IPS DF 4.7 (cell line): ENCODE results near the gene MROH8.

Experiments used
- DNase-seq: peaks from one replicate; pipeline ENCODE4 v3.0.0-alpha.2; 2013; ENCODE audit warnings: low spot score; ENCODE audit errors: extremely low read depth

Gene MROH8

DNA sequence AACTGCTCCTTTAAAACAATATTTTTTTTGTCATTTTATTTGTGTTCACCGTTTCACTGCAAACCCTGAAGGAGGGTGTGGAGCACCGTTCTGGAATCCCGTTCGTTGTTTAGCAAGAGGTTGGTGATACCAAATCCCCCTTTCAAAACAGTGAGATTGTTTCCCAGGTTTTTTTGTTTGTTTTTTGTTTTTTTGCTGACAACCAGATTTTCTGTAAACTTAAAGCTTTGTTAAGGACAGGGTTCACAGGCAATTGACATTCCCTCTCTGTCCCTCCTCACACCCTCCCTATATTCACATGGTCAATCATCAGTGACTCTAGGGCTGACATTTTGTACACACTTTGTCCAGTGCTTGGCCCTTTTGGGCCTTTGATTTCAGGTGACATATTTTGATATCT is 21.0 kb upstream of the MROH8 start:
- no peak for DNase-seq

DNA sequence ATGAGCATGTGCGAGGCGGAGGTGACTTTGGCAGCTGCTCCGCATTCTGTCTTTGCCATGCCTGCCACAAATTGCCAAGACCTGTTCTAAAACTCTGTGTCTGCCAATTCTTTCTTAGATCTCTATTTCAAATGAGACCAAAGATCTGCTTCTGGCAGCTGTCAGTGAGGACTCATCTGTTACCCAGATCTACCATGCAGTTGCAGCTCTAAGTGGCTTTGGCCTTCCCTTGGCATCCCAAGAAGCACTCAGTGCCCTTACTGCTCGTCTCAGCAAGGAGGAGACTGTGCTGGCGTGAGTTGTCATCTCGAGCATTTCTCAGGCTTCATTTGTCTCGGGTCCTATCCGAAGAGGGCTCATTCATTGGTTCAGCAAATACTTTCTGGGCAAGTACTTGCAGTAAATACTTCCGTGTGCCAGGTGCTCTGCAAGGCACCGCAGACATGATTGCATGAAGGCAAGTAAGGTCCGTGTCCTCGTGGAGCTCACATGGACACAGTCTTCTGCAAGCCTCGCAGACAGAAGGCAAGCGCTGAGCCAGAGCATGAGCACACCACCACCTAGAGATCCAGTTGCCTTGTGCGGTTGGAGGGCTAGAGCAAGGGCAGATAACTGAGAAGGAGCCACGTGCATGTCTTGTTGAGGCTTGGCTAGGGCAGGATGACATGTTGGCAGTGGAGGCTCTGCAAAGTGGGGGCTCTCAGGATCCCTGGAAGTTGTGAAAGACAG is 19.7 kb upstream of the MROH8 start:
- DNase-seq: no peak

DNA sequence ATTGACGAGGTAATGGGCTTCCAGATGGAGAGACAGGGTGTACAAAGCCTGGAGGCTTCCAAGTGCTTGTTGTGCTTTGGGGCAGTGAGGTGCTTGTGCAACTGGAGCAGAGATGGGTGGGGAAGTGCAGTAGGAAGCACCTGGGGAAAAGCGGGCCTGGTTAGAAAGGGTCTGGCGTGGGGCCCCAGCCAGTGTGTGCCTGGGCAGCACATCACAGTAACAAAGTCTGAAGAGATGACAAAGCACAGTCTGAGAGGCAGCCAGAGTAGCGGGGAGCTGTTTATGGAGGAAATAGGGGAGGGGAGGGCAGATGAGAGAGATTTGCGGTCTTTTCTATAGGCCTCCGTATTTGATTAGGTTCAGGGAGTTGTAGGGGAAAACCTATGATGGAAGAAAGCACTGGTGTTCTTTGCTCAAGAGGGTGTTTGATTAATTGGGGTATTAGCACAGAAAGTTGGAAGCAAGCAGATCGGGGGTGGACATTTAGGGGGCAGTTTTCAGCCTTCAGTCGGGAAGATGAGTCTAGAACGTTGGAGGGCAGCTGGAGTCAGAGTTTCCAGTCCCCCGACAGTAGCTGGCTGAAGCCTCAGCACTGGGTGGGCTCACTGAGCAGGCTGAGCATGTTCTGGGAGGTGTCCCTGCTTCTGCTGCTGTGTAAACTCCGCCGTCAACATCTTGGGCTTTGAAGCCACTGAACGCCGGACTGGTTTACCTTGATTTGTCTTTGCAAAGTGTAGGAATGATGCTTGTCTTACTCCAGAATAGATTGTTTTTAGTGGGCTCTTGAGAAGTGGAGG is 15.5 kb upstream of the MROH8 start:
- DNase-seq: no peak

DNA sequence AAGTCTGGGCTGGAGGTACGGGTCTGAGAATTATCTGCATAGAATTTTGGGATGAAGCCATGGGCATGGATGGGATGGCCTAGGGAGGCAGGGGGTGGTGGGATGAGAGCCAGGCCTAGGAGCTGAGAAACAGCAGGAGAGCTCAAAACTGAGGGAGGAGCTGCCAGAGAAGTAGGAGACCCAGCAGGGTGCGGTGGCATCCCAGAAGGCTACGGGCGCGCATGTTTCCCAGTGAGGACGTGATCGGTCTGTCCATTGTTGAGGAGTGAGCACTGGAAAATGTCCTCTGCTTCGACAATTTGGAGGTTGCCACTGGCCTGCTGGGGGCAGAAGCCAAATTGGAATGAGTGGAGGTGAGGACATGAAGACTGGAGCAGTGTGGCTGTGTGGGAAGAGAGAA is 14.5 kb upstream of the MROH8 start:
- no peak for DNase-seq

- DNase-seq: no peak
Measured at GRCh38 chr20:37193226-37193625, 13.9 kb upstream of the MROH8 start.

DNA sequence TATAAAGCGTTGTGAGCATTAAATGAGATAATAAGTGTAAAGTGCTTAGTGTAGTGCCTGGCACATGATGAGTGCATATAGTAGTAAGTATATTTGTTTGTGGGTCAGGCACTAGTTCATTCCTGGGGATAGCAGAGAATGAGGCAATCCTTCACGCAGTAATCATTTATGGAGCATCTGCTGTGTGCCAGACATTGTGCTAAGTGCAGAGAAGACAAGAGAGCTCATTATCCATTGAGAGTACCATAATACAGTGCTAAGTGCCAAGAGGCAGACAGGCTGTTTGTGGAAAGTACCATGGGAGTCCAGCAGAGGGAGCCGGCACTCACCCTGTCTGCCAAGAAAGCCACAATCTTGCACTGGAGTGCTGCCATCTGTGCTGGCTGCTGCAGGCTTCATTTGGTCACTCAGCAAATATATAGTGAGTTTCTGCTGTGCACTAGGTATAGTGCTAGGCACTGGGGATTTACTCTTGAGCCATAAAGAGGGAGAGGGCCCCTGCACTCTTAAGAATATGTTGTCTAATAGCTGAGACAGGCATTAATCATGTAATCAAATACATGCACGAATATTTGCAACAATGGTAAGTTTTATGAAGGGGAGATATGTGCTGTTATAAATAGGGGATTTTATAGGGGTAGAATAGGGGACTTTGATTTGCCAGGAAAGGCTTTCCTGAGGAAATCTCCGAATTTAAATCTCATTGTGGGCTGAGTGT is 12.9 kb upstream of the MROH8 start:
- DNase-seq: no peak

GRCh38 chr20:37190354-37191112 is 11.2 kb upstream of the MROH8 start:
- DNase-seq: no peak

DNA sequence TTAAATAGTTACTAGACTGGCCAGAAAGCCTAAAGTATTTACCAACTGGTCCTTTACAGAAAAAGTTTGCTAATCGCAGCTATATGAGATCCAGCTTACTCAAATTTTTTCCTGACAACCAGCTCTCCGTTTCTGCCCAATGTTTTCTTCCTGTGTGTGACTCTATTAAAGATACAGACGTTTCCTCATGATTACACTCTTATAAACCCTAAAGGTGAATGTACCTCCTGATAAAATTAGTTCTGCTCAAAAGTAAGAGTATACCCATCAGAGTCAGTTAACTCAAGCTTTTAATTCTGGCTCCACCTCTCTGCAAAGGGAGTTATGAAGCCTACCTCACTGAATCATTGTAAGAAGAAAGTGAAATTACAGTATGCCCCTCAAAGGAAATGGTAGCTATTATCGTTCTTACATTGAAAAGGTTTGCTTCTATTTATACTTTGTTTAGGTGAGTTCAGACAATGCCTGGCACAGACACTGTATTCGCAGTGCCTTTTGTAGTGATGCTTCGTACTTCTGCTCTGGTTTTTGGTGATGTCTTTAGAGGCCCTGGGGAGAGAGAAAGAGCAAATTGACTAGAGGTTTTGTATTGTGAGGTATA is 10.2 kb upstream of the MROH8 start:
- DNase-seq: no peak

GRCh38 chr20:37188787-37189186 is 9.4 kb upstream of the MROH8 start:
- DNase-seq: no peak

- DNase-seq: no peak
Measured at GRCh38 chr20:37185686-37186085, 6.3 kb upstream of the MROH8 start.

DNA sequence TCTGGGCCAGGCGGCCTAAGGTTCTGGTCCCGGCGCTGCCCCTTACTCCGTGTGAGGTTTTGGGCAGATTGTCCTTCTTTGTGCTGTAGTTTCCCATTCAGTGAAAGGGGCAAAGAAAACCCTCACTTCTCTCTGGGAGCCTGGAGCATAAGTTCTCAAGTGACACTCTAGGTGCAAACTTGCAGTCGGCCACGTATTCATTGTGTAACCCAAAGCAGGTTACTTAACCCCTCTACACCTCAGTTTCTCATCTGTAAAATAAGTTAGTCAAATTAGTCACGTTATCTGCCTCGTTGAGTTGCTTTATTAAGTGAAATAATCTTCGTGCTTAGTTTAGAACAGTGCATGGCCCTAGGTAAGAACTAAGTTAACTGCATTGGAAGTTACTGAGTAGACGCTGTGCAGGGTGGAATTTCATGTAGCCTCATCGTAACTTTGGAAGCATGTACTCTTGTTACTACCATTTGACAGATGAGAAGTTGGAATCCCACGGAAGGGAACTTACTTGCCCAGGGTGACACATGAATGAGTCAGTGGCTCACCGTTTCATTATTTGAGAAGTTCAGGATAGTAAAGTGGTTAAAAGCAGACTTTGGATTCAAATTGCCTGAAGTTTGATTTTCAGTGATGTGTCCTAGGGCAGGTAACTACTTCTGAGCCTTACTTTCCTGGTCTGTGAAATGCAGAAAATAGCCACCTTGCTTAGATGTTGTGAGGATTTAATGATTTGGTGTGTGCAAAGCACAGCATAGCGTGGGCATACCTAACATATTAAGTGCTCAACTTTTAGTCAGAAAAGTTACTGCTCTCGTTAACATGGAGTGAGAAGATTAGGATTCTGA is 556 bp upstream of the MROH8 start:
- no peak for DNase-seq

GRCh38 chr20:37172836-37173235 is 6.5 kb downstream of the MROH8 start:
- DNase-seq: no peak

DNA sequence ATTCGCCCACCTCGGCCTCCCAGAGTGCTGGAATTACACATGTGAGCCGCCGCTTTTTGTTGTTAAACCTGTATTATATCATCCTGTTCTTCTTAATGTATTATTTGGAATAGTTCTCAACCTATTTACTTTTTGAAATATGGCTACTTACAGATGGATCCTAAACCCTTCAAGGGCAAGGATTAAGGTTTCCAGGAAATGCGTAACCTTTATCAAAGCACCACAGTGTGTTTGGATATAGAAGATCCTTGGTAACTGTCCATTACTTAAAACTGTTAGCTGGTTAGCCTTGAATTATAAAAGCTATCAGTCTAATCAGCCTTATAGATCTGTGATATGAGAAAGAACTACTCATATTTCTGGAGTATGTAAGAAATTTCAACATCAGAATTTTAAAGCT is 12.5 kb downstream of the MROH8 start:
- DNase-seq: no peak

- DNase-seq: no peak
Measured at GRCh38 chr20:37165031-37165430, 14.3 kb downstream of the MROH8 start.

DNA sequence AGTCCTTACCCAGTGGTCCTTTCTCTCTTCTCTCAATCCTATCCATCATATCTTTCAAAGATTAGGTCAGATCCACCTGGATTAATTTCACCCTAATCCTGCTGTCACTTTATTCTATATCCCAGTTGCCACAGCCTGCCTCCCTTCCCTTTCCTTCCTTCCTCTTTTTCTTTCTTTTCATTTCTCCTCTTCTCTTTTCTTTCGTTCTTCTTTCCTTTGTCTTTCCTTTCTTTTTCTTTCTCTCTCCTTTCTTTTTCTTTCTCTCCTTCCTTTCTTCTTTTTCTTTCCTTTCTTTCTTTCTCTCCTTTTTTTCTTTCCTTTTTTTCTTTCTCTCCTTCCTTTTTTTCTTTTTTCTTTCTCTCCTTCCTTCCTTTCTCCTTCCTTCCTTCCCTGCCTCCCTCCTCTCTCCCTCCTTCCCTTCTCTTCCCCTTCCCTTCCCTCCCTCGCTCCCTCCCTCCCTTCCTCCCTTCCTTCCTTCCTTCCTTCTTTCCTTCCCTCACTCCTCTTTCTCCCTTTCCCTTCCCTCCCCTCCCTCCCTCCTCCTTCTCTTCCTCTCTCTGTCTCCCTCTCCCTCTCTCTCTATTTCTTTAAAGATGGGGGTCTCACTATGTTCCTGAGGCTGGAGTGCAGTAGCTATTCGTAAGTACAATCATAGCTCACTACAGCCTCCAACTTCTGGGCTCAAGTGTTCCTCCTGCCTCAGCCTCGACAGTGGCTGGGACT is 15.4 kb downstream of the MROH8 start:
- no peak for DNase-seq

- DNase-seq: no peak
Measured at GRCh38 chr20:37162646-37163045, 16.7 kb downstream of the MROH8 start.

DNA sequence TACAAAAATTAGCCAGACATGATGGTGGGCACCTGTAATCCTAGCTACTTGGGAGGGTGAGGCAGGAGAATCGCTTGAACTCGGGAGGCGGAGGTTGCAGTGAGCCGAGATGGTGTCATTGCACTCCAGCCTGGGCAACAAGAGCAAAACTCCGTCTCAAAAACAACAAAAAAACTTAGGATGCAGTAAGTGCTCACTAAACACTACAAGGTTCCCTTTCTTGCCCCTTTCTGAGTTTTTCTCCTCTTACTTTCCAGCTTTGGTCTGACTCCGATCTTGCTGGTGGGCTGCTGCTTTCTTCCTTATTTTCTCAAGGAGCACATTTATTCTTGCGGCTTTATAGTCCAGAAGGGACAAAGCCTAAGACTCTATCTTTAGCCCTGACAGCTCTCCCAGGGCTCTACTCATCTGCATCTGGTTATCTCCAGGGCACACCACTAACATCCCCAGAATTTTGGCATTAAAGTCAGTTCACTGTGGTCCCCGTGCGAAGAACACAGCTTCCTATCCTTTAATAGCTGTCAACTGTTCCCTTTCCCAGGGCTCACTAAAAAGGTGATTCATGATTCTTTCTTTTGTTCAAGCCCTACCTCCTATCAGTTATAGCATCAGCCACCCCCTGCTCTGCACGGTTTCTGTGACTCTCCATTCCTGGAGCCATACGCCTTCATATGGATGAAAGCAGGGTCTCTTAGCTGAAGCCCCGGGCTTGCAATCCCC is 17.4 kb downstream of the MROH8 start:
- DNase-seq: no peak

DNA sequence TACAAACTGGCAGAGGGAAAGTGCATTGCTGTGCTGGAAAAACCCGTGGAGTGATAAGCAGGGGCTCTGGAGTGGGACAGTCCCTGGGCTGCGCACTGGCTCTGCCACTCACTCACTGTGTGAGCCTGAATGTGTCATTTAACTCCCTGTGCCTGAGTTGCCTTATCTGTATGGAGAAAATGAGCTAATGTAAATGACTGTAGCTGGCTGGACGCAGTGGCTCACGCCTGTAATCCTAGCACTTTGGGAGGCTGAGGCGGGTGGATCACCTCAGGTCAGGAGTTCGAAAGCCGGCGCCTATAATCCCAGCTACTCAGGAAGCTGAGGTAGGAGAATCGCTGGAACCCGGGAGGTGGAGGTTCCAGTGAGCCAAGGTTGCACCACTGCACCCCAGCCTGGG is 18.7 kb downstream of the MROH8 start:
- no peak for DNase-seq

GRCh38 chr20:37158248-37158647 is 21.1 kb downstream of the MROH8 start:
- no peak for DNase-seq
